ENCODE data around the gene FARP1.

Gene FARP1

DNA sequence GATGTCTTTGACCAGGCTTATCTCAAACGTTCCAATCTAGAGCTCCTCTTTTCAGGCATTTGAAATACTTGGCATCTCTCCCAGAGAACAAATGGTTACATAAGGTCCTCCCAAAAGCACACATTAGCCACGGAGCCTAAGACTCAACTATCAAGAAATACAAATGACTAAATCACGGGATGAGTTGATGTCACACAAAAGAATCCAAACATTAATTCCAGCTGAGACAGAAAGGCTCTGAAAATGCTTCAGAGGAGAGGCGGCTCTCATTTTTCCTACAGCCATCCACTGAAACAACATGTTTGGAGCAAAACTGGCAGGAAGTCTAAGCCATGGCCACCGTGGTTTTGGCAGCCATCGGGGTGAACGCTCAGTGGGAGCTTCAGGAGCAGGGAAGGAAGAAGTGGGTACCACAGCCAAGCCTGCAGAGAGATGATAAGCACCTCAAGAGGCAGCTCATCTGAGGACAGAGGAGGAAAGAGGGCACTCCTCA, 311.5 kb downstream of the FARP1 start:
- no peaks in the 10 kb centered on the region for H3K27me3 ChIP-seq (ENCODE audit: control insufficient read depth, insufficient read depth, low read length)
- H3K27ac ChIP-seq (ENCODE audit: low read length), result no peak overlapping the region
- no peak overlapping the region for H3K4me3 ChIP-seq (ENCODE audit: low read length)
- WGBS (ENCODE audit: insufficient coverage, insufficient read length), result no CpG with 5 or more reads among the region's 7 CpGs
- DNase-seq (ENCODE audit: low read depth, low spot score), result no peak
- H3K9me3 ChIP-seq (ENCODE audit: control insufficient read depth, insufficient read depth, low read length), result no peaks in the 10 kb centered on the region
- peaks cover 9% of the 10 kb centered on the region; the same call in 1 of the 2 replicates for H3K36me3 ChIP-seq (ENCODE audit: control insufficient read depth, insufficient read depth, low read length)
- H3K4me1 ChIP-seq (ENCODE audit: control insufficient read depth, insufficient read depth, low read length), result peaks cover 3% of the 10 kb centered on the region; the same call in 1 of the 2 replicates

DNA sequence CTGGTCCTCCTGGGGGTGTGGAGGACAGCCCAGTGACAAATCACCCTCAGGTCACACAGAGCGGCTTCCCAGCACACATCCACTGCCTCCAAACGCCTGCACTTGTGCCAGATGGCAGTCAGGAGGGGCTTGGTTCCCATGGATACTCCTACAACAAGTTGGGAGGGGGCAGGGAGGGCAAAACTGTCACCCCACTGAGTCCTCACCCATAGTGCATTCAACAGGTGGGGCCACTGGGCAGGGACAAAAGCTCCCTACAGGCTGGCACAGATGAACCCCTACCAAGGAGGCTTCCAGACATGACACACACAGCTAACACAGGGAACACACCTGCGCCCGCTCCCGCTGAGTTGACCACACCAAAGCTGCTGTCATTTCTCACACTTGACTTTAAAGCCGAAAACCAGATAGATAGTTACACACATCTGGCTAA, 313.5 kb downstream of the FARP1 start:
- H3K36me3 ChIP-seq (ENCODE audit: control insufficient read depth, insufficient read depth, low read length), result peaks cover 10% of the 10 kb centered on the region; the same call in 1 of the 2 replicates
- H3K4me1 ChIP-seq (ENCODE audit: control insufficient read depth, insufficient read depth, low read length), result no peaks in the 10 kb centered on the region; the same call in 1 of the 2 replicates
- H3K4me3 ChIP-seq (ENCODE audit: low read length), result no peak overlapping the region
- no peaks in the 10 kb centered on the region for H3K27me3 ChIP-seq (ENCODE audit: control insufficient read depth, insufficient read depth, low read length)
- no peaks in the 10 kb centered on the region for H3K9me3 ChIP-seq (ENCODE audit: control insufficient read depth, insufficient read depth, low read length)
- no peak for DNase-seq (ENCODE audit: low read depth, low spot score)
- H3K27ac ChIP-seq (ENCODE audit: low read length), result no peak overlapping the region
- no CpG with 5 or more reads among the region's 6 CpGs for WGBS (ENCODE audit: insufficient coverage, insufficient read length)

DNA sequence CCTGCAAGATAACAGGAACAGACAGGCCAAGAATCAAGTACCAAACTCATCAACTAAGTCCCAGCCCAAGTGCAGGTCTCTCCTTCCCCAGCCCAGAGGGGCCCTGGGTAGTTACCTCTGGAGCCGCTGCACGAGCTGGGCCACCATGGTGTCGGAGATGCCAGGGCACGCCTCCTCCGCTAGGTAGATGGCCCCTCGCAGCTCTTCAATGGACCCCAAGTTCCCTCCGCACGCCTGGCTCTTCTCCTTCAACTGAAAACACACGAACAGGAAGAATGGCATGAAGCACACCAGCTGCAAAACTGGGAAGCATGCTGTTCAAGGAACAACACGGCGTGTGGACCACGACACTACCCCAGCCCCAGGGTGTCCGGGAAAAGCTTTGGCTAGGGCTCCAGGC, 314.2 kb downstream of the FARP1 start:
- Histone ChIP-seq H3K27me3 (ENCODE audit: control insufficient read depth, insufficient read depth, low read length) (no peaks in the 10 kb centered on the region), H3K9me3 (ENCODE audit: control insufficient read depth, insufficient read depth, low read length) (no peaks in the 10 kb centered on the region), H3K36me3 (ENCODE audit: control insufficient read depth, insufficient read depth, low read length) (peaks cover 12% of the 10 kb centered on the region; the same call in 1 of the 2 replicates), H3K27ac (ENCODE audit: low read length) (no peak overlapping the region), H3K4me3 (ENCODE audit: low read length) (no peak overlapping the region), H3K4me1 (ENCODE audit: control insufficient read depth, insufficient read depth, low read length) (no peaks in the 10 kb centered on the region)
- no CpG with 5 or more reads among the region's 13 CpGs for WGBS (ENCODE audit: insufficient coverage, insufficient read length)
- no peak for DNase-seq (ENCODE audit: low read depth, low spot score)

DNA sequence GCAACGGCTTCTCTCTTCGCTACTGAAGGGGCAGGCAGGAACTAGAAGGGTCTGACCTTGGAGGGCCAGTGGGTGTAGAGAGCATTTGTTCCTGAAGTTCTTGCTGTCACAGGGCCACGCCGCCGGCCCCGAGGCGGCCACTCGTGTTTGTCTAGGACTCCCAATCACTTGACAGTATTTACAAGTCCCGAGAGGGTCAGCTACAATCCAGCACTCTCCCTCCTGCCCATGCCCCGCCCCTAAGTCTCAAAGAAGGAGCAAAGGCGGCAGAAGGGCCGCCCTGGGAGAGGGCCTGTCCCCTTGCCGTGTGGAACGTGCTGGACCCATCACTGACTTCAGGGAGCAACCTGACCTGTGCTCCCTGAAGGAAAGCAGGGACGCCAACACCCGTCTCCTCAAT, 315.5 kb downstream of the FARP1 start:
- H3K4me3 ChIP-seq (ENCODE audit: low read length), result no peak overlapping the region
- no peak overlapping the region for H3K27ac ChIP-seq (ENCODE audit: low read length)
- WGBS (ENCODE audit: insufficient coverage, insufficient read length), result no CpG with 5 or more reads among the region's 16 CpGs
- H3K36me3 ChIP-seq (ENCODE audit: control insufficient read depth, insufficient read depth, low read length), result peaks cover 12% of the 10 kb centered on the region; the same call in 1 of the 2 replicates
- no peaks in the 10 kb centered on the region for H3K9me3 ChIP-seq (ENCODE audit: control insufficient read depth, insufficient read depth, low read length)
- H3K27me3 ChIP-seq (ENCODE audit: control insufficient read depth, insufficient read depth, low read length), result no peaks in the 10 kb centered on the region
- no peak for DNase-seq (ENCODE audit: low read depth, low spot score)
- H3K4me1 ChIP-seq (ENCODE audit: control insufficient read depth, insufficient read depth, low read length), result no peaks in the 10 kb centered on the region

DNA sequence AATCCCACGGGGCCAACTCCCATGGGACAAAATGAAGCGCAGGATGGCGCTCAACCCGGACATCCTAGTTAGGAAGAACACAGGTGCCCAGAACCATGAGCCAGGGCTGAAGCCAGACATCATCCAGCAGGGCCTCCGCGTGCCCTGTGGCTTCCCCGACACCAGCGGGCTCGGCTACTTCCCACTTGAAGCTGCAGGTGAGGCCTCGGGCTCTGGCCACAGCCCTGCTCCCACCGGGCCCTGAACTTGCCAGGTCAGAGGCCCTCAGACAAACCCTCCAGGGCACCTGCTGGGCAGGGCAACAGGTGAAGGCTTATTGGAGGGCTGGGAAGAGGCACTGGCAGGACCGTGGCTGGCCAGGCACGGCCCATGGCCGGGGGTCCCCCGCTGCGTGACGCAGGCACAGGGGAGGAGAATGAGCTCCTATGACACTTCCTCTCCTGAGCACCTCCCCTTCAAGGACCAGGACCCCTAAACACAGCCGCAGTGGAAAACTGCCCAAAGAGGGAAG, 316.3 kb downstream of the FARP1 start:
- Histone ChIP-seq H3K27ac (ENCODE audit: low read length) (no peak overlapping the region), H3K4me1 (ENCODE audit: control insufficient read depth, insufficient read depth, low read length) (no peaks in the 10 kb centered on the region), H3K36me3 (ENCODE audit: control insufficient read depth, insufficient read depth, low read length) (peaks cover 12% of the 10 kb centered on the region; the same call in 1 of the 2 replicates), H3K9me3 (ENCODE audit: control insufficient read depth, insufficient read depth, low read length) (no peaks in the 10 kb centered on the region), H3K27me3 (ENCODE audit: control insufficient read depth, insufficient read depth, low read length) (no peaks in the 10 kb centered on the region), H3K4me3 (ENCODE audit: low read length) (no peak overlapping the region)
- DNase-seq (ENCODE audit: low read depth, low spot score), result no peak
- WGBS (ENCODE audit: insufficient coverage, insufficient read length), result no CpG with 5 or more reads among the region's 18 CpGs

DNA sequence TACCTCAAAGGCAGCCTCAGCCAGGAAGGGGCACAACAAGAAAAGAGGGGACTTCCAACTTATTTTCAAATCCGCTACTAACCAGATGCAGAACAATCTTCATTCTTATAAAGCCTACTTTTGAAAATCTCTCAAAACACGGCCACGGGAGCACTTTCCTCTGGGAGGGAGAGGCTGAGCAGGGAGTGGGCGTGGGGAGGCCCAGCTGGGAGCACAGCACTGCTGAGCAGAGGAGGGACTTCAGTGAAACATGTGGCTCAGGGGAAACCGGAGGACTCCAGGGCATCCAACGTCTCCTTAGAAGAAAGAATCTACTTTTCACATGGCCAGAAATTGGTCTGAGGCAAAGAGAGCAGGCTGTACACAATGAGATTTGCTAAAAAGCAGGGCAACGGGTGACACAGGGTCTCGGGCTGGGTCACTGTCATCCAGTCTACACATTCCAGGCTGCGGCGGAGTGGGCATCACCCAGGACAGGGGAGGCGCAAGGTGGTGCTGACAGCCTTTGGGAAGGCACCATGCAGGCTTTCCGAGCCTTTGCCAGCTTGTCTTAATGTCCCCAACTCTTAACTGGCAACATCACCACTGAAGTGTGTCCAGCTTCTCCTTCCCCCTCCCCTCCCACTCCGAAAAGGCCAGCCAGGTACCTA, 317.0 kb downstream of the FARP1 start:
- DNase-seq (ENCODE audit: low read depth, low spot score), result no peak
- Histone ChIP-seq H3K27me3 (ENCODE audit: control insufficient read depth, insufficient read depth, low read length) (no peaks in the 10 kb centered on the region), H3K36me3 (ENCODE audit: control insufficient read depth, insufficient read depth, low read length) (peaks cover 12% of the 10 kb centered on the region; the same call in 1 of the 2 replicates), H3K9me3 (ENCODE audit: control insufficient read depth, insufficient read depth, low read length) (no peaks in the 10 kb centered on the region), H3K4me1 (ENCODE audit: control insufficient read depth, insufficient read depth, low read length) (no peaks in the 10 kb centered on the region), H3K27ac (ENCODE audit: low read length) (no peak overlapping the region), H3K4me3 (ENCODE audit: low read length) (no peak overlapping the region)
- WGBS (ENCODE audit: insufficient coverage, insufficient read length), result no CpG with 5 or more reads among the region's 13 CpGs

DNA sequence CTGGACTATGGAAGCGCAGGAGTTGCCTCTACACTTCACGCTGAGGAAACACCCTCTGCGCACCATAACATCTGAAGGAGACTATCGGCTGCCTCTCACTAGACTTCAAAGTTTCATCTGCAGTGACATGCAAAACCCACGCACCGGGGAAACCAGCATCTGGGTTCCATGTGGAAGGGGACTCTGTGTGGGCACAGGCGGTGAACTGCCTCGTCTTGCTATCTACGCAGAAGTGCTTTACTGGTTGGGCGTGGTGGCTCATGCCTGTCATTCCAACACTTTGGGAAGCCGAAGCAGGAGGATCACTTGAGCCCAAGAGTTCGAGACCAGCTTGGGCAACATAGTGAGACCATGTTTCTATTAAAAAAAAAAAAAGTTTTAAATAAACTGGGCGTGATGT, 317.6 kb downstream of the FARP1 start:
- WGBS (ENCODE audit: insufficient coverage, insufficient read length), result no CpG with 5 or more reads among the region's 13 CpGs
- Histone ChIP-seq H3K36me3 (ENCODE audit: control insufficient read depth, insufficient read depth, low read length) (peaks cover 12% of the 10 kb centered on the region; the same call in 1 of the 2 replicates), H3K4me1 (ENCODE audit: control insufficient read depth, insufficient read depth, low read length) (no peaks in the 10 kb centered on the region), H3K27ac (ENCODE audit: low read length) (no peak overlapping the region), H3K9me3 (ENCODE audit: control insufficient read depth, insufficient read depth, low read length) (no peaks in the 10 kb centered on the region), H3K4me3 (ENCODE audit: low read length) (no peak overlapping the region), H3K27me3 (ENCODE audit: control insufficient read depth, insufficient read depth, low read length) (no peaks in the 10 kb centered on the region)
- DNase-seq (ENCODE audit: low read depth, low spot score), result no peak

DNA sequence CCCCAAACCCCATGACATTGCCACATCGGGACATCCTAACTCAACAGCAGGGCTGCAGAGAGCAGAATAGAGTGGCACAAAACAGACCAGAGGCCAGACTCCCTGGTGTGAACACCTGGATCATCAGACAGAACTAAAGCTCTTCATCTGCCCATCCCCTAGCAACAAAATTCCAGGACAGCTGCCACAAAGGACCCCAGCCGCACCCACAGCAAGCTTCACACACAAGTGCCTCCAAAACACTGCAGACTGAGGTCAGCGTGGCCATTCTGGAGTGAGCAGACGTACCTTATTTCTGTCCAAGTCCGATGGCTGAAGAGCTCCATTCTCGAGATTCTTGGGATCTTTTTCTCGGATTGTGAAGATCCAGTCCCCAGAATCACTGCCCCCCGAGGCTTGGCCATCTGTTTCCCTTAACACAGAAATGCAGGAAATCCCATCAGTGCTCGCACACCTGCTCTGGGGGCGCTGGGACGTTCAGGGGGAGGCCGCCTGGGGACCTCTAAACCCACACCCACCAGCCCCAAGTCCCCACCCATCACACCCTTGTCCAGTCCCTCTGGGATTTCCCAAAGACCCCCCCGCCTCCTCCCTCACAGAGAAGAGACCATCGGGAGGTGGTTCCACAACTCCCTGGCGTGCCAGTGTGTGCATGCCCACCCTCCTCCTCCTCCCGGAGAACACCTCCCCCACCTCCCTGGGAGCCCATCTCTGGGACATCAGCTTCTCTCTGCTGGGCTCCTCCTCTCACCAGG, 318.8 kb downstream of the FARP1 start:
- H3K27ac ChIP-seq (ENCODE audit: low read length), result no peak overlapping the region
- no peak for DNase-seq (ENCODE audit: low read depth, low spot score)
- H3K36me3 ChIP-seq (ENCODE audit: control insufficient read depth, insufficient read depth, low read length), result peaks cover 9% of the 10 kb centered on the region; the same call in 1 of the 2 replicates

DNA sequence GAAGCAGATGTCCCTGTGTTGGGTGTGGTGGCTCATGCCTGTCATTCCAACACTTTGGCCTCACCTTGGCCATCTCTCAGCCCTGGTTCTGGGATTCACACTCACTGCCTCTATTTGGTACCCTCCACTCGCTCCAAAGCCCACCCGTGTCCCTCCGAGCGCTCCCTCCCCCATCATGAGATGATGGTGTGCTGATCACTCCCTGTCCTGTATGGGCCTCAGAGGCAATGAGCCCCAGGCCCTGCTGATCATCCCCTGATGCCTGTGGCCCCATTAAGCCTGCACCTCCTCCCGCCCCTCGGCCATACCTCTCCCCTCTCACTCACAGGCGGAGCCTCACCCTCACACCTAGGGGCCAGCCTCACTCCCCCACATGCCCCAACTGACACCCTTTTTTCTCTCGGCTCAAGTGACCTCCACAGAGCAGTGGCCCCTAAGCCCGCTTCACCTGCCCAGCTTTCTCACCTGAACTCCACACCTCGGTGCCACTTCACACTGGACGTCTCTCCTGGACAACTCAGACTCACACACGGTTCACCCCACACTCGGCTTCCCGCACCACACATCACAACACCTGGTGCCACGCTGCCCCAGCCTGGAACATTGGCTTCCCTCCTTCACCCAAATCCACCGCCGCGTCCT, 319.5 kb downstream of the FARP1 start:
- H3K4me3 ChIP-seq (ENCODE audit: low read length), result no peak overlapping the region
- H3K36me3 ChIP-seq (ENCODE audit: control insufficient read depth, insufficient read depth, low read length), result peaks cover 6% of the 10 kb centered on the region; the same call in 1 of the 2 replicates
- H3K9me3 ChIP-seq (ENCODE audit: control insufficient read depth, insufficient read depth, low read length), result no peaks in the 10 kb centered on the region
- no peak for DNase-seq (ENCODE audit: low read depth, low spot score)
- H3K4me1 ChIP-seq (ENCODE audit: control insufficient read depth, insufficient read depth, low read length), result no peaks in the 10 kb centered on the region
- WGBS (ENCODE audit: insufficient coverage, insufficient read length), result no CpG with 5 or more reads among the region's 18 CpGs
- H3K27ac ChIP-seq (ENCODE audit: low read length), result no peak overlapping the region
- H3K27me3 ChIP-seq (ENCODE audit: control insufficient read depth, insufficient read depth, low read length), result no peaks in the 10 kb centered on the region

More for the DNA sequence above, 318.8 kb downstream of the FARP1 start:
- Histone ChIP-seq H3K4me1 (ENCODE audit: control insufficient read depth, insufficient read depth, low read length) (no peaks in the 10 kb centered on the region), H3K4me3 (ENCODE audit: low read length) (no peak overlapping the region), H3K9me3 (ENCODE audit: control insufficient read depth, insufficient read depth, low read length) (no peaks in the 10 kb centered on the region), H3K27me3 (ENCODE audit: control insufficient read depth, insufficient read depth, low read length) (no peaks in the 10 kb centered on the region)
- no CpG with 5 or more reads among the region's 16 CpGs for WGBS (ENCODE audit: insufficient coverage, insufficient read length)

DNA sequence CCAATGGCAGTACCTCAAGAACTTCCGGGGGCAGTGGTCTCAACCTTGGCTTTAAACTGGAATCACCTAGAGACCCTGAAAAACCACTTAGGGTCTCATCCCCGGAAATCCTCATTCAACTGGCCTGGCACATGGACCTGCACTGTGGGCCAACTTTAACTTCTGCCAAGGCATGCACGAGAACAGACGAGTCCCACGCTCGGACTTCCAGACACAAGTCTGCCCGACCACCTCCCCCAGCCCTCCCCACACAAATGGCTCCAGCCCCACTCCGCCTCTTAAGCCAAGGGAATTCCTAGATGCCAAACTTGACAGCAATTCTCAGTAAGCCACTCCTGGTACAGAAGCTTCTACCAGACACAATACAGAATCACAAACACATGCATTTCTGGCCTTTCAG, 320.1 kb downstream of the FARP1 start:
- no peak overlapping the region for H3K27ac ChIP-seq (ENCODE audit: low read length)
- no peaks in the 10 kb centered on the region for H3K27me3 ChIP-seq (ENCODE audit: control insufficient read depth, insufficient read depth, low read length)
- WGBS (ENCODE audit: insufficient coverage, insufficient read length), result no CpG with 5 or more reads among the region's 8 CpGs
- H3K36me3 ChIP-seq (ENCODE audit: control insufficient read depth, insufficient read depth, low read length), result peaks cover 6% of the 10 kb centered on the region; the same call in 1 of the 2 replicates
- H3K9me3 ChIP-seq (ENCODE audit: control insufficient read depth, insufficient read depth, low read length), result no peaks in the 10 kb centered on the region
- H3K4me1 ChIP-seq (ENCODE audit: control insufficient read depth, insufficient read depth, low read length), result no peaks in the 10 kb centered on the region
- H3K4me3 ChIP-seq (ENCODE audit: low read length), result no peak overlapping the region
- no peak for DNase-seq (ENCODE audit: low read depth, low spot score)
